Ascending aorta (tissue), 2 donors: ENCODE measurements around the gene OSCP1. TPM values are rescaled to one million over a fixed set of nuclear protein-coding genes. Genes with fewer than 3 reads are reported as not detected.
A peak's percentile ranks its signal among the peaks of the same experiment; 100 is the strongest.

Experiments
- DNase-seq, 2 donors: peaks; one replicate each; pipeline ENCODE4 v3.0.0-alpha.2; 2019; ENCODE audit warnings: low spot score in 2 of 2
- H3K27ac ChIP-seq, 2 donors: fragments of 200-600 bp; sonication (generic); one replicate each; pipeline ENCODE4 v1.5.1; 2016 to 2017; ENCODE audit warnings: mild to moderate bottlenecking in 1 of 2
- H3K27me3 ChIP-seq: fragments of 200-600 bp; sonication (generic); one replicate; pipeline ENCODE4 v1.5.1; 2017
- H3K36me3 ChIP-seq, 2 donors: fragments of 200-600 bp; sonication (generic); one replicate each; pipeline ENCODE4 v1.5.1; 2016
- H3K4me1 ChIP-seq, 2 donors: fragments of 200-600 bp; sonication (generic); one replicate each; pipeline ENCODE4 v1.5.1; 2016 to 2017; ENCODE audit warnings: mild to moderate bottlenecking in 1 of 2
- H3K4me3 ChIP-seq, 2 donors: fragments of 200-600 bp; sonication (generic); one replicate each; pipeline ENCODE4 v1.5.1; 2016 to 2017; ENCODE audit warnings: mild to moderate bottlenecking in 1 of 2
- H3K9me3 ChIP-seq, 2 donors: fragments of 200-600 bp; sonication (generic); one replicate each; pipeline ENCODE4 v1.5.1; 2016
- intact Hi-C: fragments of 100-400 bp; cut with DNase I; formaldehyde crosslinking; loops from one replicate; pipeline ENCODE4 v1.15.1; 2023
- total RNA-seq: library from RNA; depleted of rRNA; stranded (reverse); fragments of >200 nt; gene quantifications from one replicate; pipeline ENCODE4 v1.1.0, GENCODE V29; 2016
- TF ChIP-seq, protein P1 (sequence below), 3 experiments: fragments of 200-600 bp in 2 of 3; fragments of 450-650 bp in 1 of 3; sonication (generic) in 2 of 3; IDR thresholded peaks; one replicate each; pipeline ENCODE4 v1.5.1; 2016 to 2019; ENCODE audit warnings: antibody characterized with exemption in 3 of 3, mild to moderate bottlenecking in 1 of 3, moderate library complexity in 1 of 3

Gene OSCP1
- total RNA-seq, 1 donor from 2014 or later: 10.6 TPM

DNA sequence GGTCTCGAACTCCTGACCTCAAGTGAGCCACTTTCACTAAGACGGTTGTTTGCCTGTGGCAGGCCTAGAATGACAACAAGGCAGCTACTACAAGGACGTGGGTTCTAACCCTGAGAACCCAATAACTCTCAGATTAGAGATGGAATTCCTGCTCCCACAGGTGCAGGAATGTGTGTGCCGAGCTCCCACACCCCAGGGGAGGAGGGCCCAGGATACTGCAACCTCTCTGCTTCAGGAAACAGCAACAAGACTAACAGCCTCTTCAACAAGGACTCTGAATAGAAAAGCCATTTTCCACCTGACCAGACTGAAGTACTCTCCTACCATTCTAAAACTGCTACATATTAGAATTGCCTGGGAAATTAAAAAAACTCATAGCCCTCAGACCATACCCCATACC, 57.4 kb downstream of the OSCP1 start:
- H3K36me3 ChIP-seq: peaks cover 35 to 45% of the 10 kb centered on the region in 2 donors
- H3K4me3 ChIP-seq: no peak overlapping the region
- peaks cover 0 to 16% of the 10 kb centered on the region in 2 donors for H3K4me1 ChIP-seq
- TF ChIP-seq, protein P1, sequence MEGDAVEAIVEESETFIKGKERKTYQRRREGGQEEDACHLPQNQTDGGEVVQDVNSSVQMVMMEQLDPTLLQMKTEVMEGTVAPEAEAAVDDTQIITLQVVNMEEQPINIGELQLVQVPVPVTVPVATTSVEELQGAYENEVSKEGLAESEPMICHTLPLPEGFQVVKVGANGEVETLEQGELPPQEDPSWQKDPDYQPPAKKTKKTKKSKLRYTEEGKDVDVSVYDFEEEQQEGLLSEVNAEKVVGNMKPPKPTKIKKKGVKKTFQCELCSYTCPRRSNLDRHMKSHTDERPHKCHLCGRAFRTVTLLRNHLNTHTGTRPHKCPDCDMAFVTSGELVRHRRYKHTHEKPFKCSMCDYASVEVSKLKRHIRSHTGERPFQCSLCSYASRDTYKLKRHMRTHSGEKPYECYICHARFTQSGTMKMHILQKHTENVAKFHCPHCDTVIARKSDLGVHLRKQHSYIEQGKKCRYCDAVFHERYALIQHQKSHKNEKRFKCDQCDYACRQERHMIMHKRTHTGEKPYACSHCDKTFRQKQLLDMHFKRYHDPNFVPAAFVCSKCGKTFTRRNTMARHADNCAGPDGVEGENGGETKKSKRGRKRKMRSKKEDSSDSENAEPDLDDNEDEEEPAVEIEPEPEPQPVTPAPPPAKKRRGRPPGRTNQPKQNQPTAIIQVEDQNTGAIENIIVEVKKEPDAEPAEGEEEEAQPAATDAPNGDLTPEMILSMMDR (IDR thresholded peaks at IDR 0.05): no peak
- no peak overlapping the region for H3K27ac ChIP-seq
- intact Hi-C loops: no loop called here
- no peaks in the 10 kb centered on the region for H3K27me3 ChIP-seq
- no peaks in the 10 kb centered on the region for H3K9me3 ChIP-seq
- no peak for DNase-seq

- Histone ChIP-seq H3K4me1 (peaks cover 7 to 21% of the 10 kb centered on the region in 2 donors), H3K4me3 (no peak overlapping the region), H3K9me3 (no peaks in the 10 kb centered on the region), H3K27ac (peak overlapping the region in 1 of 2 donors; percentile 20), H3K27me3 (no peaks in the 10 kb centered on the region), H3K36me3 (peaks cover 35 to 45% of the 10 kb centered on the region in 2 donors)
- TF ChIP-seq, protein P1 (IDR thresholded peaks at IDR 0.05): no peak
- intact Hi-C loops: no loop called here
- no peak for DNase-seq
Observed at GRCh38 chr1:36391271-36391670, 59.0 kb downstream of the OSCP1 start.

DNA sequence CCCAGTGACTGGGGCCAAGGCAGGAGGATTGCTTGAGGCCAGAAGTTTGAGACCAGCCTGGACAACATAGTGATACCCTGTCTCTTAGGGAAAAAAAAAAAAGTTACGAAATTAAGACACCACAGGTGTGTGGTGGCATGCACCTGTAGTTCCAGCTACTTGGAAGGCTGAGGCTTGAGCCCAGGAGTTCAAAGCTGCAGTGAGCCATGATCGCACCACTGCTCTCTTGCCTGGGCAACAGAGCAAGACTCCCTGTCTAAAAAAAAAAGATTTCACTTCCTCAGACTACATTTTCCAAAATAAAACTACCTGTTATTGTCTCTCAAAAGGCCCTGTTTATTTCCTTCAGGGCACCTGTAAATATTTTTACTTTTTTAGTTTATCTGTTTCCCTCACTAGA, 59.8 kb downstream of the OSCP1 start:
- Histone ChIP-seq H3K9me3 (no peaks in the 10 kb centered on the region), H3K27me3 (no peaks in the 10 kb centered on the region), H3K4me1 (peaks cover 7 to 20% of the 10 kb centered on the region in 2 donors), H3K36me3 (peaks cover 35 to 45% of the 10 kb centered on the region in 2 donors), H3K4me3 (no peak overlapping the region), H3K27ac (peak overlapping the region; percentile 52 to 99)
- TF ChIP-seq, protein P1 (IDR thresholded peaks at IDR 0.05): no peak
- no peak for DNase-seq
- intact Hi-C loops: no loop called here

- Histone ChIP-seq H3K36me3 (peaks cover 35 to 45% of the 10 kb centered on the region in 2 donors), H3K9me3 (no peaks in the 10 kb centered on the region), H3K27me3 (no peaks in the 10 kb centered on the region), H3K4me3 (no peak overlapping the region), H3K27ac (peak overlapping the region; percentile 52 to 99), H3K4me1 (peaks cover 7 to 20% of the 10 kb centered on the region in 2 donors)
- no peak for DNase-seq
- TF ChIP-seq, protein P1 (IDR thresholded peaks at IDR 0.05): no peak
- intact Hi-C loops: loop anchor here (5.0 to 10.0 kb wide), 3 partner anchors 68 to 1085 kb away; partner anchors contain the start of genes EVA1B, MAP7D1 and ZC3H12A
Observed at GRCh38 chr1:36389999-36390398, 60.3 kb downstream of the OSCP1 start.

GRCh38 chr1:36389261-36389660, 61.0 kb downstream of the OSCP1 start:
- Histone ChIP-seq H3K27me3 (no peaks in the 10 kb centered on the region), H3K9me3 (no peaks in the 10 kb centered on the region), H3K4me1 (peaks cover 11 to 27% of the 10 kb centered on the region in 2 donors), H3K4me3 (no peak overlapping the region), H3K27ac (peak overlapping the region; percentile 52 to 99), H3K36me3 (peaks cover 35 to 45% of the 10 kb centered on the region in 2 donors)
- TF ChIP-seq, protein P1 (IDR thresholded peaks at IDR 0.05): no peak
- no peak for DNase-seq
- intact Hi-C loops: loop anchor here (5.0 to 10.0 kb wide), 3 partner anchors 67 to 1086 kb away; partner anchors contain the start of genes EVA1B, MAP7D1 and ZC3H12A
